ENCODE results near the gene ETHE1. TPM values are rescaled to one million over a fixed set of nuclear protein-coding genes. Genes with fewer than 3 reads are reported as not detected.

Gene ETHE1
- total and polyA plus RNA-seq, 12 donors, result 5.1 to 23.6 (median 13.0) TPM

GRCh38 chr19:43501661-43502418, 25.2 kb downstream of the ETHE1 start:
- Histone ChIP-seq H3K9me3 (no peaks in the 10 kb centered on the region), H3K36me3 (peaks cover 0 to 30% (median 0%) of the 10 kb centered on the region in 9 donors), H3K4me3 (peak overlapping the region in 1 of 10 donors; percentile 17), H3K27me3 (no peaks in the 10 kb centered on the region), H3K27ac (no peak overlapping the region), H3K4me1 (peaks cover 0 to 53% (median 28%) of the 10 kb centered on the region in 9 donors)
- no peak for TF ChIP-seq CTCF (IDR thresholded peaks at IDR 0.05)
- DNase-seq (no peak), ATAC-seq (no peak)
- 62 to 68% methylated on average over 43 of the region's 43 CpGs for whole genome bisulfite sequencing, 2 donors
- intact Hi-C loops (cut with DNase I), result loop anchor here in 6 of 10 donors (5.0 kb wide), 3 partner anchors 35 to 50 kb away; partner anchors contain the start of gene LYPD3 (in 1 of the 6)

GRCh38 chr19:43499042-43499441, 28.0 kb downstream of the ETHE1 start:
- H3K9me3 ChIP-seq, result no peaks in the 10 kb centered on the region
- 68 to 84% methylated on average over 3 of the region's 3 CpGs for WGBS, 2 donors
- no peak for DNase-seq
- intact Hi-C loops (cut with DNase I), result no loop called here
- H3K4me1 ChIP-seq, result peaks cover 0 to 42% (median 20%) of the 10 kb centered on the region in 9 donors
- no peak for ATAC-seq
- TF ChIP-seq CTCF (IDR thresholded peaks at IDR 0.05), result no peak
- peaks cover 0 to 43% (median 6%) of the 10 kb centered on the region in 9 donors for H3K36me3 ChIP-seq
- H3K27me3 ChIP-seq, result no peaks in the 10 kb centered on the region
- H3K27ac ChIP-seq, result peak overlapping the region in 6 of 10 donors; percentile 10 to 71 (median 54)
- H3K4me3 ChIP-seq, result no peak overlapping the region

- H3K27ac ChIP-seq, result peak overlapping the region in 6 of 10 donors; percentile 10 to 71 (median 54)
- peak; percentile 60 to 83 (median 74) for ATAC-seq
- no peak for TF ChIP-seq CTCF (IDR thresholded peaks at IDR 0.05)
- H3K4me1 ChIP-seq, result peaks cover 0 to 39% (median 18%) of the 10 kb centered on the region in 9 donors
- peak in 1 of 2 donors; percentile 45 for DNase-seq
- no peaks in the 10 kb centered on the region for H3K27me3 ChIP-seq
- H3K9me3 ChIP-seq, result no peaks in the 10 kb centered on the region
- H3K4me3 ChIP-seq, result no peak overlapping the region
- intact Hi-C loops (cut with DNase I), result no loop called here
- WGBS, 2 donors, result 59 to 65% methylated on average over 5 of the region's 5 CpGs
- peaks cover 0 to 46% (median 6%) of the 10 kb centered on the region in 9 donors for H3K36me3 ChIP-seq
These were observed 28.7 kb downstream of the ETHE1 start for GRCh38 chr19:43498233-43498842.

- intact Hi-C loops (cut with DNase I), result no loop called here
These were observed 30.0 kb downstream of the ETHE1 start for GRCh38 chr19:43496960-43497359.

More at GRCh38 chr19:43496960-43497359, 30.0 kb downstream of the ETHE1 start:
- H3K27ac ChIP-seq, result no peak overlapping the region
- peak in 1 of 8 donors; percentile 55 for ATAC-seq
- 90 to 94% methylated on average over 7 of the region's 7 CpGs for WGBS, 2 donors
- H3K4me3 ChIP-seq, result no peak overlapping the region
- TF ChIP-seq CTCF (IDR thresholded peaks at IDR 0.05), result no peak
- no peaks in the 10 kb centered on the region for H3K27me3 ChIP-seq
- peaks cover 0 to 54% (median 6%) of the 10 kb centered on the region in 9 donors for H3K36me3 ChIP-seq
- no peak for DNase-seq
- peaks cover 0 to 27% (median 11%) of the 10 kb centered on the region in 9 donors for H3K4me1 ChIP-seq
- no peaks in the 10 kb centered on the region for H3K9me3 ChIP-seq

Measured in heart right ventricle (tissue), 16 donors.